Pancreas (tissue), 10 donors: ENCODE data around the gene ATG7. TPM values are rescaled to one million over a fixed set of nuclear protein-coding genes. Genes with fewer than 3 reads are reported as not detected.
"Not testable (repeated sequence)": the region's sequence is repeated elsewhere in the genome, so short reads cannot be mapped to it uniquely, and the experiment has no call there.

Experiments
- ATAC-seq, 4 donors: fragments of 200-7000 bp; cut with Tn5 transposase; one replicate each; pipeline versions ENCODE4 v1.8.0 to v1.9.1; 2020; ENCODE audit warnings: mild to moderate bottlenecking in 4 of 4, moderate library complexity in 4 of 4
- DNase-seq, 6 donors: peaks; one replicate each; pipeline ENCODE4 v3.0.0-alpha.2; 2020
- FAIRE-seq: peaks from 2 replicates; lab custom pipeline; 2012; peaks lifted over from hg19 to GRCh38; lab: Jason Lieb, UNC
- H3K27ac ChIP-seq, 4 donors: fragments of 200-600 bp; sonication (generic); 1 replicate in 3 of 4; 2 replicates in 1 of 4; pipeline versions ENCODE4 v1.5.0 to v1.8.0; 2020
- H3K27me3 ChIP-seq, 4 donors: fragments of 200-600 bp; one replicate each; pipeline ENCODE4 v1.8.0; 2021
- H3K36me3 ChIP-seq, 3 donors: fragments of 200-600 bp; sonication (generic) in 1 of 3; one replicate each; pipeline versions ENCODE4 v1.5.0 to v1.8.0; 2020 to 2021
- H3K4me1 ChIP-seq, 3 donors: fragments of 200-600 bp; one replicate each; pipeline ENCODE4 v1.8.0; 2021
- H3K4me3 ChIP-seq, 4 donors: fragments of 200-600 bp; sonication (generic) in 2 of 4; one replicate each; pipeline versions ENCODE4 v1.5.0 to v1.8.0; 2020 to 2021
- H3K9me3 ChIP-seq, 4 donors: fragments of 200-600 bp; one replicate each; pipeline ENCODE4 v1.8.0; 2021
- WGBS, 2 donors: extraction: QIAGEN DNeasy Blood & Tissue Kit; methylation state at CpG; one replicate each; pipeline ENCODE4 v1.1.7; 2013; 5-methylcytosine and 5-hydroxymethylcytosine counted together
- intact Hi-C, 3 donors: fragments of 100-400 bp; cut with DNase I; formaldehyde crosslinking; loops; one replicate each; pipeline versions ENCODE4 v1.11.1 to v1.14.2; 2022
- polyA plus RNA-seq, 2 donors: library from polyadenylated mRNA; stranded (reverse); fragments of 200-250 nt; gene quantifications; one replicate each; pipeline ENCODE4 v1.2.3, GENCODE V29; 2013
- total RNA-seq, 6 donors: library from RNA; stranded (reverse); fragmentation: NEBNext Ultra II Directional in 4 of 6; extraction: Animal tissue kit (Norgen Biotek cat#: 25700) in 4 of 6; gene quantifications; one replicate each; pipeline versions ENCODE4 v1.2.1 to v1.2.4, GENCODE V29; 2021 to 2023
- TF ChIP-seq, protein P1 (sequence below), 4 donors: fragments of 200-600 bp; sonication (generic) in 3 of 4; IDR thresholded peaks; one replicate each; pipeline versions ENCODE4 v1.5.0 to v1.8.0; 2021; ENCODE audit warnings: antibody characterized with exemption in 4 of 4
- donor health status: healthy with polysubstance abuse.
- donor health status: DM: no; HTN: no; CAD: no; lungs with moderate emphysema.
- donor health status: DM: no; HTN: no; CAD: no.
- donor health status: control.
- donor health status: control.
- donor health status: Bipolar disorder and iron deficiency.
- donor health status: DM: yes; HTN: yes; CAD: no.
- donor health status: DM: no; HTN: no; CAD: no.
- donor health status: DM: no; HTN: no; CAD: no.
- donor health status: DM: yes; HTN: yes; CAD: no.

Gene ATG7
- total and polyA plus RNA-seq, 8 donors, result 5.1 to 28.0 (median 15.7) TPM

DNA sequence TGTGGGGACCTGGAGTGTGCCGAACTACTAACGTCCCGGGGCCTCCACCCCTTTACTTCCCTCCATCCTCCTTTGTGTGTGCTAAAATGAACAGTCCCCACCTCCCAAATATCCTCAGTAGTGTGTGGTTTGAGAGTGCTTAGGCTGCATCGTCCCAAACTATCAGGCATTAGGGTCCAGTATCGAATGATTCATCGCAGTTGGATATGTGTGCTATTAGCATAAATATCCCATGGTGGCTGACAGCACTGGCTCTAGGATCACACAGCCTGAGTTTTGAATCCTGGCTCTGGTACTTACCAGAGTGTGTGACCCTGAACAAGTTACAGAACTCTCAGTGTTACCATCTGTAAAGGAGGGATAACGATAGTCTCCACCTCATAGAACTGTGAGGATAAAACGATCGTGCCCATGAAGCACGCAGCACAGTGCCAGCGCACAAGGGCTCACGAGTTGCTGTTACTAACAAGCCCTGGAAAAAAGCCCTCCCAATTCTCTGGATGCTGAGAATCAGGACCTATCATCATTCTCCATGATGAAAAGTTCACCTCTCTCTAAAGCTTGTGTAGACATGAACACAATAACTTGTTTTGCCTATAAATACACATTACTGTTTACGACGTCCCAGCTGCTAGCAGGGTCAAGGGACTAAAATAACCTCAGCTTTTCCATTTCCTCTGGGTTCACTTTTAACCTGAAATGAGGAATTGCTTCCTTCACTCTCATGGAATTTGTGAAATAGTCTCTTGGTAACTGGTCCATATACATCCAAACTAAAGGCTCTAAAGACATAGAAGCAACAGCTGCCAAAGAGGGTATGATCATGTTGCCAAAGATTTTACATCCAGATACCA is 320.5 kb downstream of the ATG7 start:
- WGBS, 2 donors, result 74 to 82% methylated on average over 14 of the region's 14 CpGs
- TF ChIP-seq, protein P1, sequence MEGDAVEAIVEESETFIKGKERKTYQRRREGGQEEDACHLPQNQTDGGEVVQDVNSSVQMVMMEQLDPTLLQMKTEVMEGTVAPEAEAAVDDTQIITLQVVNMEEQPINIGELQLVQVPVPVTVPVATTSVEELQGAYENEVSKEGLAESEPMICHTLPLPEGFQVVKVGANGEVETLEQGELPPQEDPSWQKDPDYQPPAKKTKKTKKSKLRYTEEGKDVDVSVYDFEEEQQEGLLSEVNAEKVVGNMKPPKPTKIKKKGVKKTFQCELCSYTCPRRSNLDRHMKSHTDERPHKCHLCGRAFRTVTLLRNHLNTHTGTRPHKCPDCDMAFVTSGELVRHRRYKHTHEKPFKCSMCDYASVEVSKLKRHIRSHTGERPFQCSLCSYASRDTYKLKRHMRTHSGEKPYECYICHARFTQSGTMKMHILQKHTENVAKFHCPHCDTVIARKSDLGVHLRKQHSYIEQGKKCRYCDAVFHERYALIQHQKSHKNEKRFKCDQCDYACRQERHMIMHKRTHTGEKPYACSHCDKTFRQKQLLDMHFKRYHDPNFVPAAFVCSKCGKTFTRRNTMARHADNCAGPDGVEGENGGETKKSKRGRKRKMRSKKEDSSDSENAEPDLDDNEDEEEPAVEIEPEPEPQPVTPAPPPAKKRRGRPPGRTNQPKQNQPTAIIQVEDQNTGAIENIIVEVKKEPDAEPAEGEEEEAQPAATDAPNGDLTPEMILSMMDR (IDR thresholded peaks at IDR 0.05), result no peak
- Histone ChIP-seq H3K4me3 (no peak overlapping the region), H3K36me3 (no peaks in the 10 kb centered on the region), H3K27ac (peak overlapping the region in 3 of 4 donors; percentile 48 to 65 (median 59)), H3K27me3 (no peaks in the 10 kb centered on the region), H3K4me1 (peaks cover 11 to 31% (median 29%) of the 10 kb centered on the region in 3 donors), H3K9me3 (no peaks in the 10 kb centered on the region)
- ATAC-seq (peak in 2 of 4 donors; percentile 5 to 10), DNase-seq (peak in 1 of 6 donors; percentile 4), FAIRE-seq (no peak)
- intact Hi-C loops, result no loop called here

GRCh38 chr3:11593318-11594034 is 321.3 kb downstream of the ATG7 start:
- intact Hi-C loops, result no loop called here
- Histone ChIP-seq H3K36me3 (no peaks in the 10 kb centered on the region), H3K27ac (peak overlapping the region in 1 of 4 donors; percentile 59), H3K4me1 (peaks cover 11 to 31% (median 29%) of the 10 kb centered on the region in 3 donors), H3K9me3 (no peaks in the 10 kb centered on the region), H3K27me3 (no peaks in the 10 kb centered on the region), H3K4me3 (no peak overlapping the region)
- no peak for DNase-seq
- ATAC-seq, result no peak
- WGBS, 2 donors, result 83 to 87% methylated on average over 10 of the region's 10 CpGs
- FAIRE-seq, result no peak
- TF ChIP-seq, protein P1 (IDR thresholded peaks at IDR 0.05), result no peak

GRCh38 chr3:11595024-11595423 is 322.8 kb downstream of the ATG7 start:
- H3K27ac ChIP-seq, ATAC-seq, intact Hi-C loops, H3K36me3 ChIP-seq, FAIRE-seq, H3K27me3 ChIP-seq, H3K4me3 ChIP-seq, DNase-seq, H3K9me3 ChIP-seq: not testable (repeated sequence)
- peaks cover 3 to 32% (median 25%) of the 10 kb centered on the region in 3 donors for H3K4me1 ChIP-seq
- WGBS, 2 donors, result 97 to 99% methylated on average over 5 of the region's 5 CpGs

GRCh38 chr3:11596387-11596786 is 324.2 kb downstream of the ATG7 start:
- WGBS, 2 donors, result 78 to 83% methylated on average over 7 of the region's 7 CpGs
- no peak overlapping the region for H3K27ac ChIP-seq

More at GRCh38 chr3:11596387-11596786, 324.2 kb downstream of the ATG7 start:
- no peak overlapping the region for H3K4me3 ChIP-seq
- H3K9me3 ChIP-seq, result no peaks in the 10 kb centered on the region
- no peaks in the 10 kb centered on the region for H3K27me3 ChIP-seq
- FAIRE-seq (no peak), ATAC-seq (no peak), DNase-seq (peak in 1 of 6 donors; percentile 3)
- TF ChIP-seq, protein P1 (IDR thresholded peaks at IDR 0.05), result no peak
- H3K4me1 ChIP-seq, result peaks cover 0 to 28% (median 16%) of the 10 kb centered on the region in 3 donors
- intact Hi-C loops, result no loop called here
- H3K36me3 ChIP-seq, result no peaks in the 10 kb centered on the region
